ENCODE data around the gene ERBB4.
"Not testable (repeated sequence)": the region's sequence is repeated elsewhere in the genome, so short reads cannot be mapped to it uniquely, and the experiment has no call there.

ERBB4 gene

DNA sequence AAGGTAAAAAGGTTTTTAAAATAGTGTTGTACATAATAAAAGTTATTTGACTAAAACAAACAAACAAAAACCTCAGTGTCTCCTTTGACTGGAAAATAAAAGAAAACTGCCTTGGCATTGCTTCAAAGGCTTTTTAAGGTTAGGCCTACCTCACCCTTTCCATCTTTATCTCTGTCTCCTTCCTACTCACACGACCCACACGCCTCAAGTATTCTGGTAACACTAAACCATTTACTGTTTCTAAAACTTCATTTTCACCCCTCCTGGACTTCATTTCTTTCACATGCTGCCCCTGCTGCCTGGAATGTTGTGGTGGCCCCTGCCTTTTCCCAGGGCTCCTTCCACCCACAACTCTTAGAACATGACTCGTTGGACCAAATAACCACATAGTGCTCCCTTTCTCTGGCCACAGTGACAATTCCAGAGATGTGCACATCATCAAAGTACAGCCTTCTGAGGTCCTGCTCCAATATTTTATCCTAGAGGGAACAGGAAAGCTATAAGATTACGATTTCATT is 54.0 kb downstream of the ERBB4 start:
- H3K4me3 ChIP-seq (ENCODE audit: control insufficient read depth, low read depth, low read length): no peak overlapping the region
- TF ChIP-seq, protein P1, sequence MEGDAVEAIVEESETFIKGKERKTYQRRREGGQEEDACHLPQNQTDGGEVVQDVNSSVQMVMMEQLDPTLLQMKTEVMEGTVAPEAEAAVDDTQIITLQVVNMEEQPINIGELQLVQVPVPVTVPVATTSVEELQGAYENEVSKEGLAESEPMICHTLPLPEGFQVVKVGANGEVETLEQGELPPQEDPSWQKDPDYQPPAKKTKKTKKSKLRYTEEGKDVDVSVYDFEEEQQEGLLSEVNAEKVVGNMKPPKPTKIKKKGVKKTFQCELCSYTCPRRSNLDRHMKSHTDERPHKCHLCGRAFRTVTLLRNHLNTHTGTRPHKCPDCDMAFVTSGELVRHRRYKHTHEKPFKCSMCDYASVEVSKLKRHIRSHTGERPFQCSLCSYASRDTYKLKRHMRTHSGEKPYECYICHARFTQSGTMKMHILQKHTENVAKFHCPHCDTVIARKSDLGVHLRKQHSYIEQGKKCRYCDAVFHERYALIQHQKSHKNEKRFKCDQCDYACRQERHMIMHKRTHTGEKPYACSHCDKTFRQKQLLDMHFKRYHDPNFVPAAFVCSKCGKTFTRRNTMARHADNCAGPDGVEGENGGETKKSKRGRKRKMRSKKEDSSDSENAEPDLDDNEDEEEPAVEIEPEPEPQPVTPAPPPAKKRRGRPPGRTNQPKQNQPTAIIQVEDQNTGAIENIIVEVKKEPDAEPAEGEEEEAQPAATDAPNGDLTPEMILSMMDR (conservative IDR thresholded peaks at IDR 0.05; ENCODE audit: control insufficient read depth, insufficient read depth, low read depth, low read length): no peak
- peak; percentile 12 for DNase-seq (ENCODE audit: low read depth)

DNA sequence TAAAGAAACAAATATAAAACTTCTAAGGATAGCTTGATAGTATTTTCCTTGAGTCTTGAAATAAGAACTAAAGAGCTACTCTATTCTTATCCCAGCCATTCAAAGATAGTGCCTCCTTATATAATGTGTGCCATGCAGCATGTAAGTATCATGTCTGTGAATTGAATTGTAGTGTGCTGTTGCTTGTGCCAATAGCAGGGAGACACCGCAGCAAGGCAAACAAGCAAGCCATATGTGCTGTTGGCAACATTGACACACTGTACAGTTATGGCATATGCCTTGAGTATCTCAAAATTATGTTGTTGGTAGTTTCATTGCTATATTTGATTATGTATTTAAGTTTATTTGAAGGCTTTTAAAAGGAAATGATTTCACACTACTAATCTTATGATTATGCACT is 58.2 kb downstream of the ERBB4 start:
- no peak for DNase-seq (ENCODE audit: low read depth)
- no peak overlapping the region for H3K4me3 ChIP-seq (ENCODE audit: control insufficient read depth, low read depth, low read length)
- TF ChIP-seq, protein P1 (conservative IDR thresholded peaks at IDR 0.05; ENCODE audit: control insufficient read depth, insufficient read depth, low read depth, low read length): no peak

DNA sequence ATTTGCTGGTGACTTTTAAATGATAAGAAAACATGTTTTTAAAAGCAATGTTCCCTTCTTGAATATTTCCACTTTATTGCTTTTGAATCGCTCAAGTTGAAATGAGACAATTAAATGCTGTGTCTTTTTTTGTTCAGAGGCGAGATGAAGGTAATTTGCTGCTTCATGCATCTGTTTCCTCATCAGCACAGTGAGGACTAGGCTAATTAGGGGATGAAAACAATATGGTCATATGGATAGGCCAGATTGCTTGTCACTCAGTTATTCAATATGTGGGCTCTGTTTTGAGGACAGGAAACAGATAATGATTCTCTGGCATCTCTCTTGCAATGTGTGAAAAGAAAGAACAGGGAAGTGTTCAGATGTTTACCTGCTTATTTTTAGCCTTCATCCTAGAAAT is 61.0 kb downstream of the ERBB4 start:
- no peak overlapping the region for H3K4me3 ChIP-seq (ENCODE audit: control insufficient read depth, low read depth, low read length)
- TF ChIP-seq, protein P1 (conservative IDR thresholded peaks at IDR 0.05; ENCODE audit: control insufficient read depth, insufficient read depth, low read depth, low read length): no peak
- DNase-seq (ENCODE audit: low read depth): no peak

DNA sequence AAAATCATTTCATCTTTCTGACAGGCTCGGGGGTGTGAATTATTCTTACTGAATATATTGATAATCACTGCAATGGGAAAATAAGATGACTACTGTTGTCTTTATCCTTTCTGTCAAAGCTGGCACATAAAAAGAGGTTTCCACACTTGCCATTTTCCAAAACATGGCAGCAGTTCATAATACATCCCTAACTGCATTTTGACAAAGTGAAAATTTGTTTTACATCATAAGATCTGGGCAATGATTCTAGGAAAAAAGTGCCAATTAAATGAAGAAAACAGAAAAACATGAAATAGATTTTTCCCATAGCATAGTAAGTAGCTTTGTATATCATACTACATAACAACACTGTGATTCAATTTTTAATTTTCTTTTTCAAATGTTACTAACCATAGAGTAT is 65.4 kb downstream of the ERBB4 start:
- DNase-seq (ENCODE audit: low read depth): no peak
- TF ChIP-seq, protein P1 (conservative IDR thresholded peaks at IDR 0.05; ENCODE audit: control insufficient read depth, insufficient read depth, low read depth, low read length): no peak
- no peak overlapping the region for H3K4me3 ChIP-seq (ENCODE audit: control insufficient read depth, low read depth, low read length)

DNA sequence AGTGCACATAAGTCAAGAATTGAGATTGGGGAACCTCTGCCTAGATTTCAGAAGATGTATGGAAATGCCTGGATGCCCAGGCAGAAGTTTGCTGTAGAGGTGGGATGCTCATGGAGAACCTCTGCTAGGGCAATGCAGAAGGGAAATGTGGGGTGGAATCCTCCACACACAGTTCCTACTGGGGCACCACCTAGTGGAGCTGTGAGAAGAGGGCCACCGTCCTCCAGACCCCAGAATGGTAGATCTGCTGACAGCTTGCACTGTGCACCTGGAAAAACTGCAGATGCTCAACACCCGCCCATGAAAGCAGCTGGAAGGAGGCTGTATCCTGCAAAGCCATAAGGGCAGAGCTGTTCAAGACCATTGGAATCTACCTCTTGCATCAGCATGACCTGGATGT is 71.1 kb downstream of the ERBB4 start:
- not testable (repeated sequence) for DNase-seq (ENCODE audit: low read depth); H3K4me3 ChIP-seq (ENCODE audit: control insufficient read depth, low read depth, low read length)

DNA sequence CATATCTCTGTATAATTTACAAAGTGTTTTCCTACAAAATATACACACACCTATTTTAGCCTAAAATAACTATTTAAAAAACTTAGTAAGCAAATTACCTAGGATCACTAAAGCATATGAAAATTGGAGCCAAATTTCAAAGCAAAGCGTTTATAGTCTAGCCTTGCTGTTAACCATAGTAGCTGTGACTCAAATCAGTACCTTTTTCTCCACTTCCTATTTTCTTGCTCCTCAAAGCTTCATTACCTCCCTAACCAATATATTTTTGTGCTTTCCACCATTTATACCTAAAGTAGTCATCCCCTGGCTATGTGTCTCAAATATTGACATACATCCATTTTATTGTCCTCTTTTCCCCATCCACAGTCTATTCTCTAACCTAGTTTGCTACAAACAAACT is 73.1 kb downstream of the ERBB4 start:
- DNase-seq (ENCODE audit: low read depth): no peak
- TF ChIP-seq, protein P1 (conservative IDR thresholded peaks at IDR 0.05; ENCODE audit: control insufficient read depth, insufficient read depth, low read depth, low read length): no peak
- no peak overlapping the region for H3K4me3 ChIP-seq (ENCODE audit: control insufficient read depth, low read depth, low read length)

DNA sequence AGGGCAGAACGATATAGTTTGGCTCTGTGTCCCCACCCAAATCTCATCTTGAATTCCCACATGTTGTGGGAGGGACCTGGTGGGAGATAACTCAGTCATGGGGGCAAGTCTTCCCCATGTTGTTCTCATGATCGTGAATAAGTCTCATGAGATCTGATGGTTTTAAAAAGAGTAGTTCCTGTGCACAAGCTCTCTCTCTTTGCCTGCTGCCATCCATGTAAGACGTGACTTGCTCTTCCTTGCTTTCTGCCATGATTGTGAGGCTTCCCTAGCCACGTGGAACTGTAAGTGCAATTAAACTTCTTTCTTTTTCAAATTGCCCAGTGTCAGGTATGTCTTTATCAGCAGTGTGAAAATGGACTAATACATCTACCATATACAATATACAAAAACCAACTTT is 76.9 kb downstream of the ERBB4 start:
- H3K4me3 ChIP-seq (ENCODE audit: control insufficient read depth, low read depth, low read length); DNase-seq (ENCODE audit: low read depth): not testable (repeated sequence)

DNA sequence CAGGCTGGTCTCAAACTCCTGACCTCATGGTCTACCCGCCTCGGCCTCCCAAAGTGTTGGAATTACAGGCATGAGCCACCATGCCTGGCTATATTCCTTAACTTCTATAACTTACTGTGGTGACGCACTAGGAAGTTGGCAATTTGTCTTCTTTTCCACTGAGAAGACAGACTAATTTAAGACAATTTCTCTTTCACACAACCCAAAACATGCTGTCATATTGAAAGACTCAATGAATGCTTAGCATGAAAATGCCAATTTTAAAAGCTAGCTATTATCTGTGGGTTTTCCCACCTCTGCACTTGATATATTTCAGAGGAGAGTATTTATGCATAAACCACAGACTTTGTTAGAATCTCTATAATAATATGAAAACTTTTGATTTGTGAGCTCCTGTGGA is 84.5 kb downstream of the ERBB4 start:
- TF ChIP-seq, protein P1 (conservative IDR thresholded peaks at IDR 0.05; ENCODE audit: control insufficient read depth, insufficient read depth, low read depth, low read length): no peak
- no peak overlapping the region for H3K4me3 ChIP-seq (ENCODE audit: control insufficient read depth, low read depth, low read length)
- no peak for DNase-seq (ENCODE audit: low read depth)
